GM21619 (cell line): Measurements from ENCODE around the gene BCL2L12.

Source experiments
- ATAC-seq: cut with Tn5 transposase; IDR thresholded peaks from one replicate; pipeline ENCODE4 v1.9.1; 2021; ENCODE audit not compliant: unreplicated experiment

The BCL2L12 gene

GRCh38 chr19:49684251-49684982, 18.7 kb downstream of the BCL2L12 start:
- no peak for ATAC-seq

- no peak for ATAC-seq
These were observed 19.3 kb downstream of the BCL2L12 start for GRCh38 chr19:49684983-49685553.

GRCh38 chr19:49685845-49686332, 20.2 kb downstream of the BCL2L12 start:
- no peak for ATAC-seq

- no peak for ATAC-seq
These were observed 20.9 kb downstream of the BCL2L12 start for GRCh38 chr19:49686503-49687088.

GRCh38 chr19:49687150-49687549, 21.4 kb downstream of the BCL2L12 start:
- ATAC-seq: no peak

- ATAC-seq: no peak
These were observed 22.0 kb downstream of the BCL2L12 start for GRCh38 chr19:49687566-49688316.

- no peak for ATAC-seq
These were observed 22.9 kb downstream of the BCL2L12 start for GRCh38 chr19:49688531-49689132.

GRCh38 chr19:49689133-49690078, 23.7 kb downstream of the BCL2L12 start, which contains the start of gene ADM5:
TSS of gene ADM5 (plus strand) at chr19:49689594. CDS start at chr19:49689838, 244 bp downstream.
- ATAC-seq: no peak

- no peak for ATAC-seq
These were observed 24.4 kb downstream of the BCL2L12 start for GRCh38 chr19:49690079-49690655.

GRCh38 chr19:49690656-49691242, 25.0 kb downstream of the BCL2L12 start, which contains the start of gene CPT1C:
TSS of gene CPT1C (plus strand) at chr19:49691116. CDS start at chr19:49692253, 1,137 bp downstream.
- no peak for ATAC-seq

- no peak for ATAC-seq
These were observed 25.8 kb downstream of the BCL2L12 start for GRCh38 chr19:49691243-49692146.

GRCh38 chr19:49692147-49692506, 26.4 kb downstream of the BCL2L12 start:
- ATAC-seq: no peak

GRCh38 chr19:49696115-49696514, 30.4 kb downstream of the BCL2L12 start:
- ATAC-seq: no peak

GRCh38 chr19:49696865-49697264, 31.1 kb downstream of the BCL2L12 start:
- no peak for ATAC-seq

- no peak for ATAC-seq
These were observed 33.6 kb downstream of the BCL2L12 start for GRCh38 chr19:49699364-49699763.

GRCh38 chr19:49700563-49700962, 34.8 kb downstream of the BCL2L12 start:
- ATAC-seq: no peak

- ATAC-seq: no peak
These were observed 35.6 kb downstream of the BCL2L12 start for GRCh38 chr19:49701271-49701786.
